HG02623 (cell line): ENCODE results near the gene FSCN2.

Experiments
- ATAC-seq: cut with Tn5 transposase; IDR thresholded peaks from one replicate; pipeline ENCODE4 v1.9.1; 2021; ENCODE audit warnings: moderate library complexity; ENCODE audit not compliant: unreplicated experiment

Gene FSCN2

GRCh38 chr17:81552244-81553017, 24.3 kb downstream of the FSCN2 start, which contains the start of gene FAAP100:
Gene FAAP100, minus strand, starts transcription at chr17:81552353. Its CDS starts 23 bp downstream, at chr17:81552330.
- peak; percentile 46 for ATAC-seq

- ATAC-seq: peak; percentile 32
These were observed 24.9 kb downstream of the FSCN2 start for GRCh38 chr17:81553018-81553615.

GRCh38 chr17:81553616-81554181, 25.5 kb downstream of the FSCN2 start:
- peak; percentile 2 for ATAC-seq

- ATAC-seq: no peak
These were observed 28.1 kb downstream of the FSCN2 start for GRCh38 chr17:81556175-81556691.

- ATAC-seq: no peak
These were observed 28.7 kb downstream of the FSCN2 start for GRCh38 chr17:81556863-81557262.

- no peak for ATAC-seq
These were observed 29.3 kb downstream of the FSCN2 start for GRCh38 chr17:81557276-81558114.

DNA sequence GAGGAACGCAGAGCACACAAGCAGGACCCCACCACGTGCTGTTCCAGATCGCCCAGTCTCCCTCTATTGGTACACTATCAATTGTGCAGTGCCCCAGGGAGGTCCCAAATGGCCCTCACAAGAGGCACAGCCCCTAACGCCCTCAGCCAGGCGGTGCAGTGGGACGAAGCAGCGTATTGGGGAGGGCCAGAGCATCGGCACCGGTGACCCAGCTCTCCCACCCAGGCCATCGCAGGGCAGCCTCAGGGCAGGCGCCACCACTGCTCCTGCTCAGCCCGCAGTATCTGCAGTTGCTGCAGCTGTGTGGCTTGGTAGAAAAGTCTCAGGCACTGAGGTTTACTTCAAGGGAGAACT, 29.9 kb downstream of the FSCN2 start:
- no peak for ATAC-seq

GRCh38 chr17:81558941-81559806, 31.0 kb downstream of the FSCN2 start:
- no peak for ATAC-seq

DNA sequence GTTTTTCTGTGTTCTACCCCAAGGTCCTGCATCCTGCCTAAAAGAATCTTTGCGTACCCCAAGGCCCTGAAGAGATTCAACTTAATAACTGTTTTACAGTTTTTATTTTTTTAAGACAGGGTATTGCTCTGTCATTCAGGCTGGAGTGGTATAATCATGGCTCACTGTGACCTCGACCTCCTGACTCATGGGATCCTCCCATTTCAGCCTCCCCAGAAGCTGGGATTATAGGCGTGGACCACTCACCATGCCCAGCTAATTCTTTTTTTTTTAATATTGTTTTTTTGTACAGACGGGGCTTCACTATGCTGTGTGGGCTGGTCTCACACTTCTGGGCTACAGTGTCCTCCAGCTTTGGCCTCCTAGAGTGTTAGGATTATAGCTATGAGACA, 33.3 kb downstream of the FSCN2 start:
- no peak for ATAC-seq

GRCh38 chr17:81563861-81564586, 35.8 kb downstream of the FSCN2 start:
- no peak for ATAC-seq

DNA sequence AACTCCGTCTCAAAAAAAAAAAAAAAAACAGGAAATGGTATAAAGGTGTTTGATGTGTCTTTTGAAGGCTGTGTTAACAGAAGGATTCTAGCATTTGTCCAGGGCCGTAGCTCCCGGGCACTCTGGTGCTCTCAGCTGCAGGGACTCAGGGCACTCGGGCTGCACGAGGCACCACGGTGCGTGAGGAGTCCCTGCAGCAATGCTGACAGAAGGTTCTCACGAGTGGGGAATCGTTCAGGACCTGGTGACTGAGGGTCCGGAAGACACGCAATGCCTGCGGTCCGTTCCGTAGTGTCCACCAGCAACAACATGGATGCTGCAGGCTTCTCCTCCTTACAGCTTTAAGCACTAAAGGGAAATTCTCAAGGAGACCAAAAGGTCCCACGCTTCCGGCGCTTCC, 36.6 kb downstream of the FSCN2 start:
- ATAC-seq: no peak

DNA sequence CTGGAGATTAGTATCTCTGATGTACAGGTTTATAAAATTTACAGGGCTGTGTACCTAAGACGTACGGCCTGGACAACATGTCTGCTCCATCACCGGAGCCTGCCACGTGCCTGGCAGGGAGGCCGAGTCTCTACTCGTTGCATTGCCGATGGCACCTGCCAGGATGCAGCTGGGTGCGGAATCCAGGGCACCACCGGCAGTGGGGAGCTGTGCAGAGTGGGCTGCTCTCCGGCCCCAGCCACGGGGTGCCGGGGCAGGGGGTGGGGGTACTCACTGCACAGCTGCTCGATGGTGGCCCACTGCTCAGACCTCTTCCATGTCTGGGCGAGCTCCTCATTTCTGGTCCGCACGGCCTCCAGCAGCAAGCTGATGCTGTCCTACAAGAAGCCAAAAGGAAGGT, 37.1 kb downstream of the FSCN2 start:
- ATAC-seq: no peak

GRCh38 chr17:81566461-81567126, 38.4 kb downstream of the FSCN2 start:
- no peak for ATAC-seq

GRCh38 chr17:81567191-81567590, 39.0 kb downstream of the FSCN2 start:
- ATAC-seq: no peak

DNA sequence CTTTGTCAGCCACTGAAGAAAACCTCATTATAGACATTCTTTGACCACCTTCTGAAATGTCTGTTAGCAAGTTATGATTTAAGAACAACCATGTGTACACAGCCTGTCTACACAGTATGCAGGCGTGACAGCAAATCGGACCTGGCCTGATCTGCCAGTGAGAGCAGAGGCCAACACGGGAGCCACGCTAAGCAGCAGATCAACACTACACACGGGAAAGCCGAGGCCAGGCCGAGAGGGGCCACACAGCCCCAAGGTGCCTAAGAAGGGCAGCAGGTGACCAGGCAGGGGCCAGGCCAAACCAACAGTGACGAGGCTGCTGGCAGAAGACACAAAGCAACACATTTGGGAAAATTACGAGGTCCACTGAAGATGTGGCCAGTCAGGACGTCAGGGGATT, 40.2 kb downstream of the FSCN2 start:
- ATAC-seq: no peak

DNA sequence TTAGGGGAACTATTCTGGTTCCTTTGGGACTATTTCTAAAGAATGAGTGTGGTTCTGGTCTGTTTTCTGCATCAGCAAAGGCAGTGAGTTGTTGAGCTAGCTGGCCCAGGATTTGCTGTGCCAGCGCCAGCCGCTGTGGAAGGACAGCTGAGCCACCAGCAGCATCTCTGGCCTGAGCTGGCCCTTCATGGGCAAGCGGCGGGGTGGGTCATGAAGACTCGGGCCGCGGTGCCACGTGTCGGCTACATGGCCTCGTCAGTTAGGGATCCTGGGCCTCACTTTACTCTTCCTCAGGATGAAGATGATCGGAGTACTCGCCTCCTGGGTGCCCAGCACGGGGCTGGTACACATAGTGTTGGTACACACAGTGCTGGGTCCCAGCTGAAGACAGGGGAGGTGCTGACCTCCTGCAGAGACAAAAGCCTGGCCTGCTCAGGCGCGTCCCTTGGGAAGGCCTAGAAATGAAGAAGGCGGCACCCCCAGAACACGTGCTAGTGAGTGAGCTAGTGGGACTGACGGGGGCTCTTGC, 41.9 kb downstream of the FSCN2 start:
- no peak for ATAC-seq

GRCh38 chr17:81570964-81571363, 42.8 kb downstream of the FSCN2 start:
- ATAC-seq: no peak

DNA sequence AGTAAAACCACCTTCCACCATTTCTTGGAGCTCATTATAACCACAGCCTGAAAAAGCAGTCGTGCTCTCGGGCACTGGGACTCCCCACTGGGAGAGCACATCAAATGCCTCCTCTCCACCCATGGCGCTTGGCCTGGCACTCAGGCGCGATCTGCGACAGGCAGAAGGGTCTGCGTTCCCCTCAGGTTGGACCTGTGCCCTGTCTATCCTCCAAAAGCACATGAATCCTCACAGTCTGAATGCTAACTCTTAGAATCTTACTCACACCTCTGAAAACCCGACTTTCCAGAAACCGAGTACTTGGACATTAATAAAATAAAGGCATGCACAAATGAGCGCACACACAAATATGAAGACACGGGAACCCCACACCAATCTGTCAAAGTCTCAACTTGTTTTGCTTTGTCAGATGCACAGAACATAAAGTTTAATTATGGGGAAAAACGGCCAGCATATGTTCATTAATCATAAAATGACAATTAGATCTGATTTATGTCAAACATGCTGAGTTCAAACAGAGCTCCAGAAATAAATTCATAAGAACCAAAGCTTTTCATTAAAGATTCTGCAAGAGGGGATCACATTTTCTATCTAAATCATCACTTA, 44.5 kb downstream of the FSCN2 start:
- no peak for ATAC-seq
